Midbrain (tissue), 1 donor: ENCODE measurements around the gene MRPL2.

Source experiments
- DNase-seq: peaks from one replicate; lab custom pipeline; 2025; lab: John Stamatoyannopoulos, UW

Gene MRPL2

DNA sequence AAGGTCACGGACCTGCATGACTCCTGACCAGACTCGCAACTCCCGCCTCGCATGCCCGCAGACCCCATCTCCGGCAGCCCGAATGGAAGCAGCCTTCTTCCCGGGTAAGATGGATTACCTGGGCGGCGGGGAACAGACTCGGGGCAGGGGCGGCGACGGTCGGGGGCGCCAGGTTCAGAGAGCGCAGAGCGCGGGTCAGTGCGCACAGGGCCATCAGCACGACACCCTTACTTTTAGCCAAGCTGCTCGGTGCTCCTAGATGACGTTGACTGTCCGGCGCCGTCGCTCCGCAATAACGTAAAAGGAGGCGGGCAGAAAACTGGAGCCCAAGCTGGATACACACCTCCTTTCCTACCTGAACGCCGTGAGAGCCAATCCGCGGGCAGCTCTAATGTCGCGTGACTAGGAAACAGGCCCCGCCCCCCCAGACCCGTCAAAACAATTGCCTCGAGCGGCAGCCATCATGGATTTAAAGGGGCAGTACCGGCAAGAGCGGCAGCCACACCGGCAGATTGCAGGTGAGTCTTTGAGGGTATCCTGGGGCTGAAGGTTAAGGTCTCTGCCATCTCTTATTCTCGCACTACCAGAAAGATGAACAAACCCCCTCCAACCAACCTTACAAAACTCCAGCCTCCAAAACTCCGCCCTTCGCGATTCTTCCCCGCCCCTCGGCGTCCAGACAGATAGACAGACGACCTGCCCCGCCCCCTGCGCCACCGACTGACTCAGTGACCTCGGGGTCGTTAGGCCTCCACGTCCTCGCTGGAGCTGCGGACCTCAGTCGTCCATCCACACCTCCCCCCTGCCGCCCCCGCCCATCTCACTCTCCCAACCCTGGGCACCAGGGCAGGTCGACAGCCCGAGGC, at the start of gene MRPL2, which contains the start of gene KLC4:
TSS of gene MRPL2 (minus strand) at position 267 of the 866 bp plus-strand sequence. CDS start at position 214, 53 bp downstream.
TSS of gene KLC4 (plus strand) at position 464 of the 866 bp plus-strand sequence. CDS start 1,705 bp downstream, outside the sequence.
- DNase-seq = peak; percentile 100

DNA sequence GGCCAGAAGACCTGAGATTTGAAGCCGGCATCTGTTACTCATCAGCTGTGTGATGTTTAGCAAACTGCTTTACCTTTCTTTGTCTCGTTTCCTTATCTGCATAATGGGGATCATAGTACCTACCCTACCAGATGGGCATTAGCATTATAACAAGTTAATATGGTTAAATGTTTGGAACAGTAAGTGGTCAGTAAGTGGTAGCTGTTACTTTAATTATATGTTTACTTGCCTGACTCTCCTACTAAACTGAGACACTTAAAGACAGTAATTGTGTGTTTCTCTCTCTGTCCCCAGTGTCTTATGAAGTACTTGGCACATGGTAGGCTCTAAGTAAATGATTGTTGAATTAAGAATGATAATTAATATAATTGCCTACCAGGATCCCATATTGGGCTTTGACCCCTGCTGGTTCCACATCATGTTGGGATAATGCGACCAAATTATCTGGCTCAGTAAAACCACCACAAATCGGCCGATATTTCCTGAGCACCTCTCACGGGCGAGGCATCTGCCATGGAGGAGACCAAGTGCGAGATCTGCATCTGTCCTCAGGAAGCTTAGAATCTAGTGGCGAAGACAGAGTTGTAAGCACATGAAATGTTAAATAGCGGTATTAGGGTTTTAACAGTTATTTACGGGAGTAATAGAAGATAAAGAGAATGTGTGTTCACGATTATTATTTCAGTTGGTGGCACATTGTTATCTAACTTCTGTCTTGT, 48.3 kb upstream of the MRPL2 start:
- DNase-seq = no peak

DNA sequence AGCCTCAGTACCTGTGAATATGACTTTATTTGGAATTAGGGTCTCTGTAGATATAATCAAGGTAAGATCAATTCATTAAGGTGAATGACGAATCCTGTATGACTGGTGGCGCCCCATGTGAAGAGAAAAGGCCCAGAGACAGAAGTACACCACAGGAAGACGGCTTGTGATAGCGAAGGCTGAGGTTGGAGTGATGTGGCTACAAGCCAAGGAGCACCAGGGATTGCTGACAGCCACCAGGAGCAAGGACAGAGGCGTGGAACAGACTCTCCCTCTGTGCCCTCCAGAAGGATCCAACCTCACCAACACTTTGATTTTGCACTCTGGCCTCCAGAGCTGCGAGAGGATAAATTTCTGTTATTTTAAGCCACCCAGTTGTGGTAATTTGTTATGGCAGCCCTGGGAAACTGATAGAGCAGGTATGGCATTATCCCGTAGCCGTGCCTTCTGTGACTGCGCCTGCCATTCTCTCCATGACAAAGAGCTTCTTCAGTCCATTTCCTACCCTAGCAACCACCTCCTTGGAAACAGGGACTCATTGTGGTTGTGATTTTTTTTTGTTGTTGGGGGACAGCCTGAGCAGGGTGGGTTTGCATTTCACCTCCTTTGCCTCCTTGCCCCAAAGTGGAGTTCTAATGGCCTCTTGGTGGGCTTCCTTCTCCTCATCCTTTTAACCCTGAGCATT, 46.4 kb upstream of the MRPL2 start:
- DNase-seq = no peak

DNA sequence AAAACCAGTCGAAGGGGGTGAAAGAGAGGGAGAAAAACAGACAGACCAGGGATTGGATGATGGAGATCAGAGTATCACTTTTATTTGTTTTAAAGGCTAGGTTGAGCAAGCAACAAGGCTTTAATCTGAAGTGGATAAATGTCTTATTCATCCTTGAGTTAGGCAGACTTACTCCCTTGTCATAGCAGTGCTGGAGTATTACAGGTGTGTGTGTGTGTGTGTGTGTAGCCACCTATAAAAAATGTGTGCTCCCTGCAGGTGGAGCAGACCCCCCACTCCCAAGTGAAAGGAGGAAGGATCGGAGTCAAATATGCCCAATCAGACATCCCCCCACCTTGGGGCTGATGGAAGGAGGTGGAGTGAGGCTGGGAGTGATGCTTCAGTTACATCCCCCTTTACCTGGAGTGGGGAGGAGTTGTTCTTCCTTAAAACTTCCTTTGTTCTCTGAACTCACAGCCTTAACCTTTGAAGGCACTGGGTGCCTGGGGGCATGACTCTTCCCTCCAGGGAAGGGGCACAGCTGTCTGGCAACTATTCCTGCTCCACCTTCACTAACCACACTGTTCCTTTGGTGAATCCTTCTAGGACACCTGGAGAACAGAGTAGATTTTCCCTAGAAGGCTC, 44.1 kb upstream of the MRPL2 start:
- DNase-seq = no peak

- no peak for DNase-seq
These were observed 42.3 kb upstream of the MRPL2 start for GRCh38 chr6:43101497-43101896.

DNA sequence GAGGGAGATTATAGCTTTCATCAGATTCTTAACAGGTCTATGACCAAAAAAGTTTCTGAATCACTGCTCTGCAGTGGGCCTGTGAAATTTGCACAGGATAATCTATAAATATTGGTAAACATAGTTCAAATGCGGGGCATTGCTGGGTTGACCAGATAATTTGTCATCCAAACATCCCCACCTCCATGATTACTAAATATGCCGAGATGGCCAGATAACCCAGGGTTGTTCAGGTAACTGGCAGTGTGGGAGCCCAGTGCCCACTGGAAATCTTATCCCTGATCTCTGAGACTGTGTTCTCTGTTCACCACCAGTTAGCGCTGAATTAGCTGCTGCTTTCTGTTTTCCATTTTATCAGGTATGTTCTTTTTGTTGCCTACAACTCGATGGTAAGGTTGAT, 38.3 kb upstream of the MRPL2 start:
- DNase-seq = no peak

DNA sequence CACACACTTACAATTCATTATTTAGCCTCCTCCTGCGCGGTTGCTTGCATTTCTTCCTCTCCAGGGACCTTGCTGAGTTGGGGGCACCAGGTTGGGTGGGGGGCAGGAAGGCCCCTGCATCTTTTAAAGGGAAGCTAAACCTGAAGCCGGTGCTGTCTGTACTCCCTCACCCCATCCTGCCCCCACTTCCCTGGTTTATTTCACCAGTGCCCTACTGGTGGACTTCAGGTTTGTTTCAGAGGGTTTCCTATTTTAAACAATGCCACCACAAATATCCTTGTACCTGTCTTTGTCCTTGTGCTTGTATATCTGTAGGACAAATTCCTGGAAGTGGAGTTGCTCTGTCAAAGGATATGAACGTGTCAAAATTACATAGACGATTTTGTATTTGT, 37.9 kb upstream of the MRPL2 start:
- DNase-seq = no peak

DNA sequence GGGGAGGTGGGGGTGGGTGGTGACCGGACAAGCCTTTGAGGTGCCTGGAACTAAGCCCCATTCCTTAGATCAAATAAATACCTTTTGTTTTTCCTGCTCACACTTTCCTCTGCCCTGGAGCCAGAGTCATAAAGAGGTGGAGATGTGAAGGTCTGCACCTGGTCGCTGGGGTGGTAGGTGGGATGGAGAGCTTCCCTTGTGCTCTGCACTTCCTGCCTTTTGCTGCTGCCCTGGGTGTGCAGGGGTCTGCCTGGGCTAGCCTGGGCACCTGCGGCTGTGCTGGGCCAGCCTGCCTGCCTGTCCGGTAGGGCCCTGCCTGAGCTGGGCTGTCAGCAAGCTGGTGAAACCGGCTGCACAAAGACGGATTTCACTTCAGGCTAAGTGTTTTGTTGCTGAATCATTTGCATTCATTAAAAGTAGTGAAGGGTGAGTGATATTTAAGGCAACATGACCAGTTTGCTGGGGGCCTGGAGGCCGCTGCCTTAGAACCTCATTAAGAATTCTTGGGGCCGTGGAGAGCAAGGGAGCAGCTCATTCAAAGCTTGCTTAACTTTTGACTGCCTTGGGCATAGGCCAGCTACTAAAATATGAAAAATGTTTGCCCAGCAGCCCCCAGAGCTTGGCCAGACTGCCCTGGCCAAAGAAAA, 37.3 kb upstream of the MRPL2 start:
- DNase-seq = peak; percentile 41

DNA sequence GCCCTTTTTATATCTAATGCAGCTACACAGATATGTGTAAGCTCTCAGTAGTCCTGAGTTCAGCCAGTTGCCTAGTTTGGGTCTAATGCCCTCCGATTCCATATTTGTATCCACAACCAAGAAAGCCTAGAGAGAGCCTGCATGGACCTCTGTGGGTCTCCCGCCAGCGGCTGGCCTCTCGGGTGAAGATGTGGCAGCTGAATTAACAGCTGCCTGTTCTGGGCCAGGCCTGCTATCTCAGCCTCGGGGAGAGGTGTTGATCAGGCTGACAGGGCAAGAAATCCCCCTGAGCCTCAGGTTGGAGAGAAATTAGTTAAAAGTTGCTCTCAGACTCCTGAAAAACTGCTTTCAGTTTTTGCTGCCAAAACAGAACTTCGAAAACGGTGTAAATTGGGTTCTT, 36.7 kb upstream of the MRPL2 start:
- DNase-seq = no peak

DNA sequence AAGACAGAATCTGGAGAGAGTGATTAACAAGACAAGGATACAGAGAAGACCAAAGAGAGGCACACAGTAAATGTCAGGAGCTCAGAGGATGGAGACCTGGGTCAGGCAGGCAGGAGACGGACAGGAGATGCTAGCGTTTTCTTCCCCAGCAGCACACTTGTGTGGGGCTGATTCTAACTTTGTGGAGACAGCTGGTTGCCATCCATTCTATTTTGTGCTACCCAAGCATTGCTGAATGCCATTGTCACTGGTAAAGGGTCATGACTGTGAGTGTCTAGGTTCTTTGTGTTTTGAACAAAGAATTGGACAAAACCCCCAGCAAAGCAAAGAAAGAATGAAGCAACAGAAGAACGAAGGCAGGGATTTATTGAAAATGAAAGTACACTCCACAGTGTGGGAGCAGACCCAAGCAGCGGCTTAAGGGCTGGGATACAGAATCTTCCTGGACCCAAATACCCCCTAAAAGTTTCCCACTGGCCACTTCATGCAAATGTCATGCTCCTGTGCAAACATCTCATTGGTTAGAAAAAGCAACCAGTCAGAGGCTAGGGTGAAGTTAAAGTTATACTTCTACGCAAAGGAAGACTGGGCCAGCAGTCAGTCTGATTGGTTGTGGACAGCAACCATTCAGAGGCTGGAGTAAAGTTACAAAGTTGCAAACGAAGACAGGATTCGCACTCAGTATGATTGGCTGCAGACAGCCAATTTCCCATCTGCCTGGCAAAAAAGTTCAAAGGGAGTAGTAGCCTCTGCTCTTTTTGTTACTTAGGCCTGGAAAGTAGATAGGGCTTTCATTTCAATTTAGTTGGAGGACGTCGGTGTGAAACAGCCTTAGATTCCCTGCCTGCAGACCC, 34.4 kb upstream of the MRPL2 start:
- peak; percentile 16 for DNase-seq

- no peak for DNase-seq
These were observed 33.4 kb upstream of the MRPL2 start for GRCh38 chr6:43092635-43093034.

GRCh38 chr6:43091436-43091991, 32.3 kb upstream of the MRPL2 start:
- DNase-seq = no peak

DNA sequence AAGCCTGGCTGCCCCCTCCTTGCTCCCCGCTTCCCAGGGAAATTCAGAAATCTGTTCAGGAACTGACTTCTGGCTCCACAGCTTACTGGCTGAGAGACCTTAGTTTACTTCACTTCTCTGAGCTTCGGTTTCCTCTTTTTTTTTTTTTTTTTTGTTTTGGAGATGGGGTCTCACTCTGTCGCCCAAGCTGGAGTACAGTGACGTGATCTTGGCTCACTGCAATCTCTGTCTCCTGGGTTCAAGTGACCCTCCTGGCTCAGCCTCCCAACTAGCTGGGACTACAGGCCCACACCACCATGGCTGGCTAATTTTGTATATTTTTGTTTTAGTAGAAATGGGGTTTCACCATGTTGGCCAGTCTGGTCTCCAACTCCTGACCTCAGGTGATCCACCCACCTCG, 31.8 kb upstream of the MRPL2 start:
- DNase-seq = no peak

DNA sequence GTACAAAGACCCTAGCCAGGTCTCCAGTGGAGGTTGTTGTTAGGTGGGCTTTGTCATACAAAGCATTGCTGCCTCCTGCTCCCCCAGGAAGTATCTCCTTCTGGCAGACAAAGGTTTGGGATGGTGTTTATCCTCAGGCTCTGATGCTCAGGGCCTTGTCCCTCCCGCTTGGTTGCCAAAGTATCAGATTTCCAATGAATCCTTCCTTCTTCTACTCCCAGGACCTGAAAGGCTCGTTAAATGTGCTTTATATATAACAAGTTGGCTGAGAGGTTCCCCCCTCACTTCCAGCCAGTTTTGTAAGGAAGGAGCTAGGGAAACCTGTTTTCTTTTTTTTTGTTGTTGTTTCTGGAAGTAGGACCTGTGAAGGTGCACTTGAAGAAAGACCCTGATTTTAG, 31.3 kb upstream of the MRPL2 start:
- DNase-seq = no peak

DNA sequence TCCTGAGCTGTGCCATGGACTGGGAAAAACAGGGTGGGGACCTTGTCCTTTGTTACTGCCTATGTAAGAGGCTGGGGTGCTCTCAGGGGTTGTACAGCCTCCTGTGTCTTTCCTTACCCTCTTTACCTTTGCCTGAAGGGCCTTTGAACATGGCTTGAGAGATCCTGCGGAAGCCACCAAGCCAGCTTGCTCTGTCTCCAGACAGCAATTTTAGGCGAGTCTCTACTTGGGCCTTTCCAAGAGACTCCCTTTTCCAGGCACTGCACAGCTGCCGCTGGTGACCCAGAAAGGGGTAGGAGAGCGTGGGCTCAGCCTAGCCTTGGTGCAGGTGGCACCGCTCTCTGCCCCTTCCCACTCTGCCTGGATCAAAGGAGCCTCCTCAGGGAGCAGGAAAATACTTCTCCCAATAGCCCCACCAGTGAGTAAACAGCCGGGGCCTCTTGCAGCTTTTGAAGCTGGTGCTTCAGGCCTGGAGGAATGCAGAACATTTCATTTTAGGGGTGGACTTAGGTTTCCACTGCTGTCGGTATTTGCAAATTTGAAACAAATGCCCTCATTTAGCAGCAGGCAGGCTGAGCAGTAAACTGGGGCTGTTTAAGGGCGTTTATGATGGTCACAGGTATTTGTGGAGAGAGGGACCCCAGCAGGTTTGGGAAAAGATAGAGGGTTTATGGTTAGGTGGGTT, 30.8 kb upstream of the MRPL2 start:
- DNase-seq = no peak

DNA sequence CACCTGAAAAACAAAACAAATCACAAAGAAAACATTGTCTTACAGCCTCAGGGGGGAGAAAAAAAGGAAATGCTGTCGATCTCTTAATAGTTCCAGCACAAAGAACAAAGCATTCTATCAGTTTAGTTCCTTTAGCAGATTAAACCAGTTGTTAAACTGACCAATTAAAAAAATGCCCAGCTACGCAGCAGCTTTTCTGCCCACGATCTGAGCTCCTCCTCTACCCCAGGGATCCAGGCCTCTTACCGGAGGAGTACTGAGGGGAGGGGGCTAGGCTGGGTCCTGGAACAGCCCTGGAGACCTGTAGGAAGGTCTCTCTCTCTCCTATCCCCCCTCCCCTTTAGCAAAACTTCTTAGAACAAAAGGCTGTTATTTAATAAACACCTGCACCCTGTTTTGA, 30.2 kb upstream of the MRPL2 start:
- DNase-seq = no peak

GRCh38 chr6:43088654-43089056, 29.4 kb upstream of the MRPL2 start:
- no peak for DNase-seq

GRCh38 chr6:43086022-43086658, 26.9 kb upstream of the MRPL2 start:
- DNase-seq = no peak
